ENCODE measurements around the gene NOX4.

The NOX4 gene

GRCh38 chr11:89490981-89491690, at the start of gene NOX4:
Gene NOX4 (minus strand): TSS chr11:89491375. CDS start chr11:89491246, 129 bp downstream.
- Histone ChIP-seq H3K4me2 (no peak within 1 kb of the TSS), H3K27ac (no peak within 1 kb of the TSS), H2AFZ (ENCODE audit: low read depth) (no peak within 1 kb of the TSS), H3K27me3 (ENCODE audit: insufficient read depth, low read depth) (no peaks in the 10 kb centered on the region), H4K20me1 (ENCODE audit: insufficient read depth) (no peaks in the 10 kb centered on the region), H3K4me1 (ENCODE audit: low read depth, poor library complexity, severe bottlenecking) (no peaks in the 10 kb centered on the region), H3K9ac (no peak within 1 kb of the TSS), H3K36me3 (ENCODE audit: insufficient read depth) (no peaks in the 10 kb centered on the region), H3K4me3 (IDR thresholded peaks at IDR 0.05; ENCODE audit: insufficient read depth, low read depth, low read length) (no peak within 1 kb of the TSS), H3K79me2 (ENCODE audit: insufficient read depth, low read depth) (no peaks in the 10 kb centered on the region)
- no peak for TF ChIP-seq CTCF (conservative IDR thresholded peaks at IDR 0.05; ENCODE audit: low read depth, low read length)

DNA sequence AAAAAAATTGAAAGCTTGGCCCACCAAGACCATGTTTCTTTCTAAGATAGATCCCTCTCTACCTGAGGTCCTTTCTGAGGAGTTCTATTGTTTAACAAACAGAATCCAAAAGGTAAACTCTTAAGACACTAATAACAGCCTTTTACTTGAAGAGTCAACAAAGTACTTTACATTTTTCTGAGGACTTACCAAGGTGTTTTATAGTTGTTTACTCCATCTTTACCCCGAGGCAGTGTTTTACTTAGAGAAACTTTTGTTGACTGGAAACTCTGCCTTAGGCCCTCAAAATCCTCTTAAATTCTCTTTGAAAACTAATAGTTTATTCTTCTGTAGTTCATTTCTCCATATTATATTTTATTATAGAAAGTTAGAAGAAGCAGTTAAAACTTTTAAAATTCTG, 49.7 kb upstream of the NOX4 start:
- Histone ChIP-seq H2AFZ (ENCODE audit: low read depth) (no peak overlapping the region), H3K79me2 (ENCODE audit: insufficient read depth, low read depth) (no peaks in the 10 kb centered on the region), H3K9ac (no peak overlapping the region), H3K4me2 (no peak overlapping the region), H3K36me3 (ENCODE audit: insufficient read depth) (no peaks in the 10 kb centered on the region), H3K4me3 (IDR thresholded peaks at IDR 0.05; ENCODE audit: insufficient read depth, low read depth, low read length) (no peak overlapping the region), H3K27ac (no peak overlapping the region), H4K20me1 (ENCODE audit: insufficient read depth) (no peaks in the 10 kb centered on the region), H3K27me3 (ENCODE audit: insufficient read depth, low read depth) (no peaks in the 10 kb centered on the region), H3K4me1 (ENCODE audit: low read depth, poor library complexity, severe bottlenecking) (no peaks in the 10 kb centered on the region)
- no peak for TF ChIP-seq CTCF (conservative IDR thresholded peaks at IDR 0.05; ENCODE audit: low read depth, low read length)

DNA sequence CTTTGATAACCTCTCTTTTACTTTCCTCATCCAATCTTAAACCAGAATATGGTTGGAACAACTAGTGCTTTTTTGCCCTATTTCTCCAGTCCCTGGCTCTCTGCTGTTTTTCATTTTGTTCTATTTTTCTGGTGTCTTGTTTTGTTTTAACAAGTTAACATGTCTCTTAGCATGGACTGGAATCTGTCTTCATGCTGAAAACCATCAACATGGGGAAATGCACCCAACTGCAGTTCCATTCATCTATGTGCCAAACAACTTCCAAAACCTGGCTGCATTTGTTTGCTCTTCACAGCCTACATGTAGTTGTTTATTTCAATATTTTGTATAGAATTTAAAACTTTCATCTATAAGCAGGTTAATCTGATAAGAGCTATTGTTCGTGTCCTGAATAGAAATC, 46.8 kb upstream of the NOX4 start:
- Histone ChIP-seq H3K4me2 (no peak overlapping the region), H3K27me3 (ENCODE audit: insufficient read depth, low read depth) (no peaks in the 10 kb centered on the region), H3K4me1 (ENCODE audit: low read depth, poor library complexity, severe bottlenecking) (no peaks in the 10 kb centered on the region), H3K9ac (no peak overlapping the region), H3K4me3 (IDR thresholded peaks at IDR 0.05; ENCODE audit: insufficient read depth, low read depth, low read length) (no peak overlapping the region), H3K27ac (no peak overlapping the region), H2AFZ (ENCODE audit: low read depth) (no peak overlapping the region), H3K79me2 (ENCODE audit: insufficient read depth, low read depth) (no peaks in the 10 kb centered on the region), H4K20me1 (ENCODE audit: insufficient read depth) (no peaks in the 10 kb centered on the region), H3K36me3 (ENCODE audit: insufficient read depth) (no peaks in the 10 kb centered on the region)
- TF ChIP-seq CTCF (conservative IDR thresholded peaks at IDR 0.05; ENCODE audit: low read depth, low read length), result no peak

GRCh38 chr11:89536926-89537325, 45.8 kb upstream of the NOX4 start:
- Histone ChIP-seq H2AFZ (ENCODE audit: low read depth) (no peak overlapping the region), H3K4me1 (ENCODE audit: low read depth, poor library complexity, severe bottlenecking) (no peaks in the 10 kb centered on the region), H3K4me2 (no peak overlapping the region), H3K36me3 (ENCODE audit: insufficient read depth) (no peaks in the 10 kb centered on the region), H3K79me2 (ENCODE audit: insufficient read depth, low read depth) (no peaks in the 10 kb centered on the region), H3K9ac (no peak overlapping the region), H4K20me1 (ENCODE audit: insufficient read depth) (no peaks in the 10 kb centered on the region), H3K27ac (no peak overlapping the region), H3K27me3 (ENCODE audit: insufficient read depth, low read depth) (no peaks in the 10 kb centered on the region), H3K4me3 (IDR thresholded peaks at IDR 0.05; ENCODE audit: insufficient read depth, low read depth, low read length) (no peak overlapping the region)
- TF ChIP-seq CTCF (conservative IDR thresholded peaks at IDR 0.05; ENCODE audit: low read depth, low read length), result no peak

Measured in KMS-11 (cell line).